HL-60 (cell line): ENCODE results near the gene ADAMTS15.

Source experiments
- CTCF ChIP-seq: IDR thresholded peaks from one replicate; pipeline ENCODE4 v1.5.1; 2011; ENCODE audit warnings: low read length, control low read depth, inconsistent platforms; ENCODE audit not compliant: insufficient read depth
- POLR2AphosphoS5 ChIP-seq: IDR thresholded peaks from 2 replicates; pipeline ENCODE4 v1.6.1; 2012; ENCODE audit warnings: low read depth
- REST ChIP-seq: IDR thresholded peaks from 2 replicates; pipeline ENCODE4 v1.6.1; 2012; ENCODE audit warnings: low read depth; ENCODE audit not compliant: insufficient replicate concordance
- SPI1 ChIP-seq: IDR thresholded peaks from 2 replicates; pipeline ENCODE4 v1.6.1; 2012; ENCODE audit warnings: low read depth, mild to moderate bottlenecking, borderline replicate concordance

- TF ChIP-seq CTCF (no peak), POLR2AphosphoS5 (no peak), REST (no peak), SPI1 (no peak)
Measured at GRCh38 chr11:130523166-130523565, 74.7 kb downstream of the ADAMTS15 start.
